Measurements from ENCODE around the gene PSME1. TPM values are rescaled to one million over a fixed set of nuclear protein-coding genes. Genes with fewer than 3 reads are reported as not detected.

The PSME1 gene
- 608 and 713 TPM in 2 replicates for total RNA-seq (2016; rRNA removed; fragmentation: Illumina TruSeq; extraction: Trizol)
- total RNA-seq (2016; cell fraction: cytosol; rRNA removed; fragmentation: Illumina TruSeq; extraction: Trizol; ENCODE audit: low read depth), result 168 and 169 TPM in 2 replicates
- total RNA-seq (2016; cell fraction: insoluble cytoplasmic fraction; rRNA removed; fragmentation: Illumina TruSeq; extraction: Trizol), result 588 and 713 TPM in 2 replicates
- 219 and 226 TPM in 2 replicates for total RNA-seq (2016; cell fraction: membrane; rRNA removed; fragmentation: Illumina TruSeq; extraction: Trizol)
- total RNA-seq (2016; cell fraction: nucleus; rRNA removed; fragmentation: Illumina TruSeq; extraction: Trizol), result 227 and 232 TPM in 2 replicates
- polyA plus RNA-seq (2011; rRNA removed), result 144 and 159 TPM in 2 replicates
- 166 and 205 TPM in 2 replicates for polyA plus RNA-seq (2011; cell fraction: cytosol; rRNA removed)
- 178 and 230 TPM in 2 replicates for polyA plus RNA-seq (2011; cell fraction: nucleus; rRNA removed)
- polyA plus RNA-seq (2012), result 318 and 352 TPM in 2 replicates
- polyA plus RNA-seq (2016; cell fraction: cytosol; fragmentation: Illumina TruSeq; extraction: Trizol; ENCODE audit: low read depth), result 166 and 179 TPM in 2 replicates
- 679 and 694 TPM in 2 replicates for polyA plus RNA-seq (2016; cell fraction: insoluble cytoplasmic fraction; fragmentation: Illumina TruSeq; extraction: Trizol; ENCODE audit: low read depth)
- 175 and 190 TPM in 2 replicates for polyA plus RNA-seq (2016; cell fraction: membrane; fragmentation: Illumina TruSeq; extraction: Trizol; ENCODE audit: low read depth)
- polyA plus RNA-seq (2016; cell fraction: nucleus; fragmentation: Illumina TruSeq; extraction: Trizol; ENCODE audit: insufficient read depth, low read depth), result 333 and 365 TPM in 2 replicates
- 25.5 and 44.3 TPM in 2 replicates for polyA minus RNA-seq (2011; rRNA and poly(A)+ RNA removed; ENCODE audit: low replicate concordance)
- polyA minus RNA-seq (2011; cell fraction: cytosol; rRNA and poly(A)+ RNA removed), result 59.6 and 69.7 TPM in 2 replicates
- polyA minus RNA-seq (2011; cell fraction: nucleus; rRNA and poly(A)+ RNA removed), result 42.1 and 46.1 TPM in 2 replicates
- percentile 94 among the genes with signal in this experiment for Bru-seq, nascent RNA
- BruChase-seq, experiment 1, labeled RNA remaining after a 6-hour chase, result percentile 97 among the genes with signal in this experiment
- percentile 94 among the genes with signal in this experiment for BruChase-seq, experiment 2, labeled RNA remaining after a 2-hour chase
- long read RNA-seq, experiment 1, transcript PSME1-201 (11 exons, 1,006 nt), result major isoform, 528 of 629 reads
- long read RNA-seq, experiment 1, transcript PSME1-202 (10 exons, 1,136 nt), result minor isoform, 5 of 629 reads
- long read RNA-seq, experiment 1, transcript PSME1-210 (11 exons, 945 nt), result minor isoform, 7 of 629 reads
- long read RNA-seq, experiment 1, partial matches to known transcripts, result 51 of 629 reads
- long read RNA-seq, experiment 1, other reads (novel, unspliced or antisense), result 35 of 629 reads
- long read RNA-seq, experiment 2, transcript PSME1-201 (11 exons, 1,006 nt), result major isoform, 593 of 850 reads
- long read RNA-seq, experiment 2, transcript PSME1-202 (10 exons, 1,136 nt), result minor isoform, 7 of 850 reads
- long read RNA-seq, experiment 2, transcript PSME1-210 (11 exons, 945 nt), result minor isoform, 9 of 850 reads
- long read RNA-seq, experiment 2, partial matches to known transcripts, result 108 of 850 reads
- long read RNA-seq, experiment 2, other reads (novel, unspliced or antisense), result 133 of 850 reads

- WGBS (ENCODE audit: low lambda C conversion rate), result 1% methylated on average over 65 of the region's 75 CpGs
- ChIA-PET CTCF (ENCODE audit: low intra/inter-chr PET ratio, low total read pairs) (interaction anchor here (1.0 to 2.1 kb wide), 2 partner anchors 21 to 25 kb away, joined by 3 to 6 read pairs; partner anchors contain the start of genes DCAF11, IRF9 and NRL), POLR2A (interaction anchor here (0.7 to 22.7 kb wide), 40 partner anchors 8 to 1159 kb away, joined by 3 to 977 read pairs (median 5); partner anchors contain the start of genes ACIN1, C14orf119, CARMIL3 and CHMP4A)
- ATAC-seq, result peak; percentile 86
- intact Hi-C loops (cut with micrococcal nuclease; ENCODE audit: unreplicated experiment) (loop anchor here (1.0 kb wide), 2 partner anchors 22 to 25 kb away; partner anchors contain the start of genes DCAF11, IRF9 and NRL), in situ Hi-C loops (cut with HindIII; ENCODE audit: extremely low pct_ligation_motif_present, low pct_unique_long_range_greater_than_20kb) (loop anchor here (25.0 kb wide), 1 partner anchor 824 kb away; the partner anchor contains the start of genes BCL2L2, PABPN1 and PPP1R3E)
- Histone ChIP-seq H2AFZ (ENCODE audit: low read length) (peak within 1 kb of the TSS; percentile 62), H3K4me3 (replicated peaks in 1 of 3; ENCODE audit: insufficient read depth in 1 of 3, low read depth in 2 of 3, low read length in 3 of 3) (peak within 1 kb of the TSS; percentile 91 to 98 (median 93)), H3K27me3 (ENCODE audit: control insufficient read depth in 1 of 2, insufficient read depth in 2 of 2, low read length in 2 of 2) (no peaks in the 10 kb centered on the region; a peak in 1 of 5 replicates), H3K79me2 (ENCODE audit: insufficient read depth, low read length) (peaks cover 42% of the 10 kb centered on the region), H3K4me2 (ENCODE audit: low read depth, low read length) (peak within 1 kb of the TSS; percentile 100), H3K4me1 (ENCODE audit: insufficient read depth, low read length) (peaks cover 64% of the 10 kb centered on the region), H3K9ac (ENCODE audit: insufficient read depth, low read depth, low read length) (peak within 1 kb of the TSS; percentile 94), H3K27ac (ENCODE audit: extremely low read length, insufficient read depth, low read length) (peak within 1 kb of the TSS; percentile 75), H3K9me3 (ENCODE audit: low read length) (no peaks in the 10 kb centered on the region), H4K20me1 (ENCODE audit: insufficient read depth, low read length) (peaks cover 11% of the 10 kb centered on the region), H3K36me3 (replicated peaks in 1 of 2; ENCODE audit: control insufficient read depth in 1 of 2, insufficient read depth in 2 of 2, low read length in 2 of 2) (peaks cover 17 to 25% of the 10 kb centered on the region in 2 experiments)
- peak; percentile 93 for DNase-seq (ENCODE audit: low spot score)
- BruUV-seq (replicated peaks), result no TSS peak
- FAIRE-seq, result peak; percentile 71
- no peak for TF ChIP-seq ADNP (CRISPR knock-in tag; IDR thresholded peaks at IDR 0.05)
- no peak for TF ChIP-seq BHLHE40 (IDR thresholded peaks at IDR 0.05; ENCODE audit: low read length)
- TF ChIP-seq SIN3A (IDR thresholded peaks at IDR 0.05; ENCODE audit: borderline replicate concordance, low read depth, low read length), result peak; percentile 73; the same call in 1 of the 2 replicates
- no peak for TF ChIP-seq NAIF1 (CRISPR knock-in tag; IDR thresholded peaks at IDR 0.05; ENCODE audit: borderline replicate concordance)
- peak; percentile 98 for TF ChIP-seq ZNF547 (CRISPR knock-in tag; IDR thresholded peaks at IDR 0.05)
- TF ChIP-seq, protein P1, sequence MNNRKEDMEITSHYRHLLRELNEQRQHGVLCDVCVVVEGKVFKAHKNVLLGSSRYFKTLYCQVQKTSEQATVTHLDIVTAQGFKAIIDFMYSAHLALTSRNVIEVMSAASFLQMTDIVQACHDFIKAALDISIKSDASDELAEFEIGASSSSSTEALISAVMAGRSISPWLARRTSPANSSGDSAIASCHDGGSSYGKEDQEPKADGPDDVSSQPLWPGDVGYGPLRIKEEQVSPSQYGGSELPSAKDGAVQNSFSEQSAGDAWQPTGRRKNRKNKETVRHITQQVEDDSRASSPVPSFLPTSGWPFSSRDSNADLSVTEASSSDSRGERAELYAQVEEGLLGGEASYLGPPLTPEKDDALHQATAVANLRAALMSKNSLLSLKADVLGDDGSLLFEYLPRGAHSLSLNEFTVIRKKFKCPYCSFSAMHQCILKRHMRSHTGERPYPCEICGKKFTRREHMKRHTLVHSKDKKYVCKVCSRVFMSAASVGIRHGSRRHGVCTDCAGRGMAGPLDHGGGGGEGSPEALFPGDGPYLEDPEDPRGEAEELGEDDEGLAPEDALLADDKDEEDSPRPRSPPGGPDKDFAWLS (CRISPR knock-in tag; IDR thresholded peaks at IDR 0.05; ENCODE audit: borderline replicate concordance), result no peak
- TF ChIP-seq ZNF441 (CRISPR knock-in tag; IDR thresholded peaks at IDR 0.05; ENCODE audit: borderline replicate concordance), result no peak; the same call in 1 of the 2 replicates
- TF ChIP-seq ZNF282 (IDR thresholded peaks at IDR 0.05; ENCODE audit: partially characterized antibody), result no peak
- TF ChIP-seq MED1 (CRISPR knock-in tag; IDR thresholded peaks at IDR 0.05), result peak; percentile 92
- TF ChIP-seq, protein P2, sequence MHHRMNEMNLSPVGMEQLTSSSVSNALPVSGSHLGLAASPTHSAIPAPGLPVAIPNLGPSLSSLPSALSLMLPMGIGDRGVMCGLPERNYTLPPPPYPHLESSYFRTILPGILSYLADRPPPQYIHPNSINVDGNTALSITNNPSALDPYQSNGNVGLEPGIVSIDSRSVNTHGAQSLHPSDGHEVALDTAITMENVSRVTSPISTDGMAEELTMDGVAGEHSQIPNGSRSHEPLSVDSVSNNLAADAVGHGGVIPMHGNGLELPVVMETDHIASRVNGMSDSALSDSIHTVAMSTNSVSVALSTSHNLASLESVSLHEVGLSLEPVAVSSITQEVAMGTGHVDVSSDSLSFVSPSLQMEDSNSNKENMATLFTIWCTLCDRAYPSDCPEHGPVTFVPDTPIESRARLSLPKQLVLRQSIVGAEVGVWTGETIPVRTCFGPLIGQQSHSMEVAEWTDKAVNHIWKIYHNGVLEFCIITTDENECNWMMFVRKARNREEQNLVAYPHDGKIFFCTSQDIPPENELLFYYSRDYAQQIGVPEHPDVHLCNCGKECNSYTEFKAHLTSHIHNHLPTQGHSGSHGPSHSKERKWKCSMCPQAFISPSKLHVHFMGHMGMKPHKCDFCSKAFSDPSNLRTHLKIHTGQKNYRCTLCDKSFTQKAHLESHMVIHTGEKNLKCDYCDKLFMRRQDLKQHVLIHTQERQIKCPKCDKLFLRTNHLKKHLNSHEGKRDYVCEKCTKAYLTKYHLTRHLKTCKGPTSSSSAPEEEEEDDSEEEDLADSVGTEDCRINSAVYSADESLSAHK (CRISPR knock-in tag; IDR thresholded peaks at IDR 0.05; ENCODE audit: borderline replicate concordance), result peak; percentile 71
Observed at GRCh38 chr14:24135834-24136683, at the start of gene PSME1. TSS of gene PSME1 (plus strand) at chr14:24136194. CDS start at chr14:24136263, 69 bp downstream.

All from HepG2 (cell line).